Caco-2 (cell line): ENCODE measurements around the gene ATF7IP. TPM values are rescaled to one million over a fixed set of nuclear protein-coding genes. Genes with fewer than 3 reads are reported as not detected.

Source experiments
- BruUV-seq: library from RNA; stranded (reverse); fragments of 400-500 nt; replicated peaks from 2 replicates; lab custom pipeline; 2021; lab: Mats Ljungman, UMichigan
- CTCF ChIA-PET: fragments of 300-600 bp; sonication (Branson Sonifier 250); formaldehyde crosslinking; loops from one replicate; lab custom pipeline; 2022; ENCODE audit warnings: antibody characterized with exemption; lab: Charles Lee
- POLR2A ChIA-PET: fragments of 300-600 bp; sonication (Branson Sonifier 250); formaldehyde crosslinking; loops from one replicate; lab custom pipeline; 2022; ENCODE audit warnings: antibody characterized with exemption; lab: Charles Lee
- DNase-seq, 2 experiments: peaks; one replicate each; pipeline versions ENCODE4 v3.0.0 to v3.0.0-alpha.2; 2020 to 2022
- H3K27me3 ChIP-seq: replicated peaks from 2 replicates; pipeline ENCODE4 v1.6.0; 2011; ENCODE audit warnings: low read length; ENCODE audit not compliant: control insufficient read depth, insufficient read depth
- H3K36me3 ChIP-seq: 2 replicates; pipeline ENCODE4 v1.5.1; 2011; ENCODE audit warnings: low read length; ENCODE audit not compliant: control insufficient read depth, insufficient read depth
- H3K4me1 ChIP-seq: fragments of 250-450 bp; sonication (Bioruptor Pico); 2 replicates; pipeline ENCODE4 v1.5.1; 2020; ENCODE audit warnings: mild to moderate bottlenecking
- H3K4me3 ChIP-seq: 2 replicates; pipeline ENCODE4 v1.5.1; 2011; ENCODE audit warnings: low read depth, mild to moderate bottlenecking, control low read depth, low read length
- H3K9me3 ChIP-seq: fragments of 250-450 bp; sonication (Bioruptor Pico); 2 replicates; pipeline ENCODE4 v1.5.1; 2020; ENCODE audit warnings: mild to moderate bottlenecking, moderate library complexity
- H3K27ac Mint-ChIP-seq: one replicate; pipeline ENCODE4 v1.8.0; 2022; ENCODE audit warnings: mixed read lengths; ENCODE audit not compliant: unreplicated experiment
- H3K27me3 Mint-ChIP-seq: one replicate; pipeline ENCODE4 v1.8.0; 2022; ENCODE audit warnings: mixed read lengths; ENCODE audit not compliant: insufficient read depth, unreplicated experiment
- H3K36me3 Mint-ChIP-seq: one replicate; pipeline ENCODE4 v1.8.0; 2022; ENCODE audit warnings: mild to moderate bottlenecking, mixed read lengths; ENCODE audit not compliant: insufficient read depth, unreplicated experiment
- H3K4me1 Mint-ChIP-seq: one replicate; pipeline ENCODE4 v1.8.0; 2022; ENCODE audit warnings: low read depth, mixed read lengths; ENCODE audit not compliant: unreplicated experiment
- H3K4me3 Mint-ChIP-seq: one replicate; pipeline ENCODE4 v1.8.0; 2022; ENCODE audit warnings: mild to moderate bottlenecking, moderate library complexity, mixed read lengths; ENCODE audit not compliant: unreplicated experiment
- H3K9me3 Mint-ChIP-seq: one replicate; pipeline ENCODE4 v1.8.0; 2022; ENCODE audit warnings: mixed read lengths; ENCODE audit not compliant: unreplicated experiment
- CTCF ChIP-seq, 2 experiments: fragments of 200-600 bp in 1 of 2; IDR thresholded peaks; 1 replicate in 1 of 2; 2 replicates in 1 of 2; pipeline versions ENCODE4 v1.5.1 to v1.8.0; 2011 to 2022; ENCODE audit warnings: antibody characterized with exemption in 1 of 2, control low read depth in 1 of 2, inconsistent platforms in 1 of 2, low read depth in 1 of 2, low read length in 1 of 2, mild to moderate bottlenecking in 1 of 2, moderate library complexity in 1 of 2; ENCODE audit not compliant: insufficient read depth in 1 of 2, severe bottlenecking in 1 of 2, unreplicated experiment in 1 of 2
- intact Hi-C: fragments of 100-400 bp; cut with micrococcal nuclease; formaldehyde crosslinking; loops from one replicate; pipeline ENCODE4 v1.10.0; 2022; ENCODE audit not compliant: unreplicated experiment
- total RNA-seq: library from RNA; stranded (reverse); gene quantifications from 2 replicates; pipeline ENCODE4 v1.2.3, GENCODE V29; 2022

ATF7IP gene
- total RNA-seq, 1 experiment from 2014 or later: 107 TPM

- Mint-ChIP-seq H3K9me3 (peaks cover 48% of the 10 kb centered on the region), H3K27me3 (no peaks in the 10 kb centered on the region), H3K4me3 (no peak overlapping the region), H3K27ac (no peak overlapping the region), H3K4me1 (peaks cover 7% of the 10 kb centered on the region), H3K36me3 (no peaks in the 10 kb centered on the region)
- no peaks in the 10 kb centered on the region for H3K4me1 ChIP-seq
- ChIA-PET POLR2A (no interaction called here), CTCF (no interaction called here)
- H3K27me3 ChIP-seq: no peaks in the 10 kb centered on the region
- intact Hi-C loops: no loop called here
- no peak for TF ChIP-seq CTCF (IDR thresholded peaks at IDR 0.05; ENCODE audit: insufficient read depth in 1 of 2, low read depth in 1 of 2, low read length in 1 of 2, severe bottlenecking in 1 of 2, unreplicated experiment in 1 of 2)
- no peak for DNase-seq
- no peak overlapping the region for H3K4me3 ChIP-seq
- no peaks in the 10 kb centered on the region for H3K36me3 ChIP-seq
- no TSS peak for BruUV-seq
- peaks cover 16% of the 10 kb centered on the region for H3K9me3 ChIP-seq
Observed at GRCh38 chr12:14521822-14522221, 156.3 kb downstream of the ATF7IP start.

GRCh38 chr12:14525964-14526363 lies 160.5 kb downstream of the ATF7IP start:
- Histone ChIP-seq H3K9me3 (peaks cover 16% of the 10 kb centered on the region), H3K4me1 (no peaks in the 10 kb centered on the region), H3K4me3 (no peak overlapping the region), H3K36me3 (no peaks in the 10 kb centered on the region), H3K27me3 (no peaks in the 10 kb centered on the region)
- H3K4me1 Mint-ChIP-seq: no peaks in the 10 kb centered on the region
- no peak overlapping the region for H3K4me3 Mint-ChIP-seq
- H3K36me3 Mint-ChIP-seq: no peaks in the 10 kb centered on the region
- no peak for TF ChIP-seq CTCF (IDR thresholded peaks at IDR 0.05; ENCODE audit: insufficient read depth in 1 of 2, low read depth in 1 of 2, low read length in 1 of 2, severe bottlenecking in 1 of 2, unreplicated experiment in 1 of 2)
- no peak overlapping the region for H3K27ac Mint-ChIP-seq
- no peak for DNase-seq
- CTCF ChIA-PET: no interaction called here
- H3K9me3 Mint-ChIP-seq: peaks cover 48% of the 10 kb centered on the region
- no peaks in the 10 kb centered on the region for H3K27me3 Mint-ChIP-seq
- POLR2A ChIA-PET: no interaction called here
- BruUV-seq: no TSS peak
- intact Hi-C loops: no loop called here

- H3K27me3 ChIP-seq: no peaks in the 10 kb centered on the region
- no peaks in the 10 kb centered on the region for H3K9me3 ChIP-seq
- DNase-seq: no peak
- no peaks in the 10 kb centered on the region for H3K36me3 ChIP-seq
- no TSS peak for BruUV-seq
- no peak overlapping the region for H3K27ac Mint-ChIP-seq
- no peak for TF ChIP-seq CTCF (IDR thresholded peaks at IDR 0.05; ENCODE audit: insufficient read depth in 1 of 2, low read depth in 1 of 2, low read length in 1 of 2, severe bottlenecking in 1 of 2, unreplicated experiment in 1 of 2)
- no peaks in the 10 kb centered on the region for H3K9me3 Mint-ChIP-seq
- no peaks in the 10 kb centered on the region for H3K4me1 ChIP-seq
- POLR2A ChIA-PET: no interaction called here
- H3K4me3 Mint-ChIP-seq: no peak overlapping the region
- peaks cover 5% of the 10 kb centered on the region for H3K4me1 Mint-ChIP-seq
- no peak overlapping the region for H3K4me3 ChIP-seq
- CTCF ChIA-PET: no interaction called here
- intact Hi-C loops: no loop called here
- H3K27me3 Mint-ChIP-seq: no peaks in the 10 kb centered on the region
- H3K36me3 Mint-ChIP-seq: no peaks in the 10 kb centered on the region
Observed at GRCh38 chr12:14532152-14532551, 166.7 kb downstream of the ATF7IP start.
